ENCODE measurements around the gene COL8A1. TPM values are rescaled to one million over a fixed set of nuclear protein-coding genes. Genes with fewer than 3 reads are reported as not detected.

Gene COL8A1
- total RNA-seq, 1 donor from 2014 or later = 3.9 TPM

GRCh38 chr3:99674086-99674789 lies 35.8 kb downstream of the COL8A1 start:
- H3K4me3 ChIP-seq (ENCODE audit: low read depth, low read length) = no peak overlapping the region
- H3K27me3 ChIP-seq (ENCODE audit: control insufficient read depth, insufficient read depth, low read length) = no peaks in the 10 kb centered on the region
- DNase-seq (ENCODE audit: low read depth) = peak; percentile 68
- TF ChIP-seq CTCF (IDR thresholded peaks at IDR 0.05; ENCODE audit: insufficient read depth, low read length, severe bottlenecking) = no peak
- H3K36me3 ChIP-seq (ENCODE audit: control insufficient read depth, insufficient read depth, low read length) = no peaks in the 10 kb centered on the region
- FAIRE-seq = peak; percentile 47

GRCh38 chr3:99678023-99678422 lies 39.6 kb downstream of the COL8A1 start:
- Histone ChIP-seq H3K27me3 (ENCODE audit: control insufficient read depth, insufficient read depth, low read length) (no peaks in the 10 kb centered on the region), H3K4me3 (ENCODE audit: low read depth, low read length) (no peak overlapping the region), H3K36me3 (ENCODE audit: control insufficient read depth, insufficient read depth, low read length) (no peaks in the 10 kb centered on the region)
- FAIRE-seq (no peak), DNase-seq (ENCODE audit: low read depth) (peak; percentile 72)
- no peak for TF ChIP-seq CTCF (IDR thresholded peaks at IDR 0.05; ENCODE audit: insufficient read depth, low read length, severe bottlenecking)

DNA sequence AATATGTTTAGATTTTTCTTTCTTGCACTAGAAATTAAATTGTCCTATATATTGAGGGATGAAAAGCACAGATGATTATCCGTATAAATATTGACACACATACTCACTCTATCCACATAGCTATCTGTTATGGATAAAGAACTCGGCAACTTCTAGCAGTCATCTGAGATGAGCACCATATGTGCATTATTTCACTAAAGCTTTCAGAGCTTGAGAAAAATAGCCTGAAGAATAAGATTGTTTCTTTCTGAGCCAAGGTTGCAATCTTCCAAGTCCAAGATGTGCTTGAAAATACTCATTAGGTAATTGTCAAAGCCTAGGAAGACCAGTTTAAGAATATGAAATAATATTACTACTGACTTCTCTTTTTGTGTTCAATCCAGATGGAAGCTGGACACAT lies 40.5 kb downstream of the COL8A1 start:
- Histone ChIP-seq H3K27me3 (ENCODE audit: control insufficient read depth, insufficient read depth, low read length) (no peaks in the 10 kb centered on the region), H3K4me3 (ENCODE audit: low read depth, low read length) (no peak overlapping the region), H3K36me3 (ENCODE audit: control insufficient read depth, insufficient read depth, low read length) (no peaks in the 10 kb centered on the region)
- DNase-seq (ENCODE audit: low read depth) (no peak), FAIRE-seq (no peak)
- TF ChIP-seq CTCF (IDR thresholded peaks at IDR 0.05; ENCODE audit: insufficient read depth, low read length, severe bottlenecking) = no peak

GRCh38 chr3:99681512-99681911 lies 43.1 kb downstream of the COL8A1 start:
- DNase-seq (ENCODE audit: low read depth) (no peak), FAIRE-seq (no peak)
- no peak for TF ChIP-seq CTCF (IDR thresholded peaks at IDR 0.05; ENCODE audit: insufficient read depth, low read length, severe bottlenecking)
- Histone ChIP-seq H3K27me3 (ENCODE audit: control insufficient read depth, insufficient read depth, low read length) (no peaks in the 10 kb centered on the region), H3K4me3 (ENCODE audit: low read depth, low read length) (no peak overlapping the region), H3K36me3 (ENCODE audit: control insufficient read depth, insufficient read depth, low read length) (no peaks in the 10 kb centered on the region)

DNA sequence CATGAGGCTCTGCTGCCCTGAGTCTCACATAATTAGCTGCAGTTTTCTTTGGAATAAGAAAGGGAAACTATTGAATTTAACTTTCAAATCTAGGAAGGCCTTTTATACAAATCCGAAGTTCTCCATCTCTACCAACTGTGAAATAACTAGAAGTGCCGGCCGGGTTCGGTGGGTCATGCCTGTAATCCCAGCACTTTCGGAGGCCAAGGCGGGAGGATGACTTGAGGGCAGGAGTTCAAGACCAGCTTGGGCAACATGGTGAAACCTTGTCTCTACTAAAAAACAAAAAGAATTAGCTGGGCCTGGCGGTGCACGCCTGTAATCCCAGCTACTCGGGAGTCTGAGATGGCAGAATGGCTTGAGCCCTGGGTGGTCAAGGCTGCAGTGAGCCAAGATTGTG lies 43.6 kb downstream of the COL8A1 start:
- Histone ChIP-seq H3K36me3 (ENCODE audit: control insufficient read depth, insufficient read depth, low read length) (no peaks in the 10 kb centered on the region), H3K27me3 (ENCODE audit: control insufficient read depth, insufficient read depth, low read length) (no peaks in the 10 kb centered on the region), H3K4me3 (ENCODE audit: low read depth, low read length) (no peak overlapping the region)
- DNase-seq (ENCODE audit: low read depth) (no peak), FAIRE-seq (no peak)
- no peak for TF ChIP-seq CTCF (IDR thresholded peaks at IDR 0.05; ENCODE audit: insufficient read depth, low read length, severe bottlenecking)

DNA sequence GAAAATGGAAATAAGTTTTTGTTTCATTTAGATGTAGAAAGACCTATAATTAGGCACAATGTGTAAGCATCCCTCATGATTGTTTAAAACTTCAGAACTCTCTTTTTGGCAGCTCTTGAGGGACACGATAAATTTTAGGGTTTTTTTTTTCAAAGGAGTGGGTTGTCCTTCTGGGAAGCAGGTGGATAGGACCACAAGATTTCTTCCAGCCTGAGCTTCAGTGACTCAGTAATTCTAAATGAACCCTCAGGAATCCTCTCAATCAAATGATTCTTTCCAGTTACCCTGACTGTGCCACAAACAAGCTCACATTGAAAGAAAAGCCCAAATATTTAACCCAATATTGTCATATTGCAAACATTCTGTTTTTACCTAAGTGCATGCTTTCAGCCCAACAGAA lies 45.1 kb downstream of the COL8A1 start:
- Histone ChIP-seq H3K36me3 (ENCODE audit: control insufficient read depth, insufficient read depth, low read length) (no peaks in the 10 kb centered on the region), H3K4me3 (ENCODE audit: low read depth, low read length) (no peak overlapping the region), H3K27me3 (ENCODE audit: control insufficient read depth, insufficient read depth, low read length) (no peaks in the 10 kb centered on the region)
- FAIRE-seq (no peak), DNase-seq (ENCODE audit: low read depth) (no peak)
- no peak for TF ChIP-seq CTCF (IDR thresholded peaks at IDR 0.05; ENCODE audit: insufficient read depth, low read length, severe bottlenecking)
